Measurements from ENCODE around the gene KCP. TPM values are rescaled to one million over a fixed set of nuclear protein-coding genes. Genes with fewer than 3 reads are reported as not detected.

KCP gene
- total and polyA plus RNA-seq, 9 donors: 0.05 to 1.8 (median 0.20) TPM; not detected in 4

- Histone ChIP-seq H3K27ac (no peak overlapping the region), H3K4me3 (no peak overlapping the region), H3K9me3 (no peaks in the 10 kb centered on the region), H3K4me1 (ENCODE audit: insufficient read depth) (no peaks in the 10 kb centered on the region), H3K36me3 (no peaks in the 10 kb centered on the region), H3K27me3 (no peaks in the 10 kb centered on the region)
- TF ChIP-seq EP300 (IDR thresholded peaks at IDR 0.05) (no peak), CTCF (IDR thresholded peaks at IDR 0.05) (no peak), POLR2A (IDR thresholded peaks at IDR 0.05) (no peak)
- no peak for DNase-seq
- 89 to 90% (median 89%) methylated on average over 28 of the region's 28 CpGs for WGBS, 3 donors
- intact Hi-C loops (cut with DNase I): no loop called here
These were observed 57.8 kb downstream of the KCP start for GRCh38 chr7:128852537-128853254.

GRCh38 chr7:128849804-128850490 lies 60.6 kb downstream of the KCP start:
- H3K4me3 ChIP-seq: no peak overlapping the region
- no peaks in the 10 kb centered on the region for H3K36me3 ChIP-seq
- H3K9me3 ChIP-seq: no peaks in the 10 kb centered on the region
- no peaks in the 10 kb centered on the region for H3K27me3 ChIP-seq
- DNase-seq: no peak
- TF ChIP-seq CTCF (IDR thresholded peaks at IDR 0.05) (no peak), POLR2A (IDR thresholded peaks at IDR 0.05) (no peak), EP300 (IDR thresholded peaks at IDR 0.05) (no peak)
- H3K27ac ChIP-seq: no peak overlapping the region
- intact Hi-C loops (cut with DNase I): no loop called here
- no peaks in the 10 kb centered on the region for H3K4me1 ChIP-seq (ENCODE audit: insufficient read depth)
- WGBS, 3 donors: 90 to 91% (median 91%) methylated on average over 18 of the region's 18 CpGs

- Histone ChIP-seq H3K4me1 (ENCODE audit: insufficient read depth) (no peaks in the 10 kb centered on the region), H3K36me3 (no peaks in the 10 kb centered on the region), H3K9me3 (no peaks in the 10 kb centered on the region), H3K27ac (no peak overlapping the region), H3K4me3 (no peak overlapping the region), H3K27me3 (no peaks in the 10 kb centered on the region)
- TF ChIP-seq EP300 (IDR thresholded peaks at IDR 0.05): no peak
- no peak for TF ChIP-seq CTCF (IDR thresholded peaks at IDR 0.05)
- TF ChIP-seq POLR2A (IDR thresholded peaks at IDR 0.05): no peak
- intact Hi-C loops (cut with DNase I): no loop called here
- no peak for DNase-seq
- WGBS, 3 donors: 92 to 94% (median 92%) methylated on average over 16 of the region's 16 CpGs
These were observed 61.4 kb downstream of the KCP start for GRCh38 chr7:128849156-128849515.

- no peaks in the 10 kb centered on the region for H3K4me1 ChIP-seq (ENCODE audit: insufficient read depth)
- no peaks in the 10 kb centered on the region for H3K9me3 ChIP-seq
- no peaks in the 10 kb centered on the region for H3K27me3 ChIP-seq
- 90 to 93% (median 90%) methylated on average over 31 of the region's 31 CpGs for WGBS, 3 donors
- H3K36me3 ChIP-seq: no peaks in the 10 kb centered on the region
- no peak overlapping the region for H3K27ac ChIP-seq
- TF ChIP-seq CTCF (IDR thresholded peaks at IDR 0.05): no peak
- intact Hi-C loops (cut with DNase I): no loop called here
- H3K4me3 ChIP-seq: no peak overlapping the region
- no peak for DNase-seq
These were observed 62.0 kb downstream of the KCP start for GRCh38 chr7:128848289-128849155.

All from ovary (tissue), 9 donors.